NCI-H460 (cell line): Measurements from ENCODE around the gene KRT20. TPM values are rescaled to one million over a fixed set of nuclear protein-coding genes. Genes with fewer than 3 reads are reported as not detected.
"Not testable (repeated sequence)": the region's sequence is repeated elsewhere in the genome, so short reads cannot be mapped to it uniquely, and the experiment has no call there.

Source experiments
- DNase-seq: peaks from one replicate; pipeline ENCODE4 v3.0.0-alpha.2; 2016; ENCODE audit warnings: low read depth; ENCODE audit errors: extremely low read depth
- total RNA-seq: library from RNA; depleted of rRNA; stranded (reverse); fragments of >200 nt; shearing (Covaris generic); gene quantifications from 2 replicates; pipeline ENCODE4 v1.2.3, GENCODE V29; 2014

Gene KRT20
- total RNA-seq, 1 experiment from 2014 or later: not detected

DNA sequence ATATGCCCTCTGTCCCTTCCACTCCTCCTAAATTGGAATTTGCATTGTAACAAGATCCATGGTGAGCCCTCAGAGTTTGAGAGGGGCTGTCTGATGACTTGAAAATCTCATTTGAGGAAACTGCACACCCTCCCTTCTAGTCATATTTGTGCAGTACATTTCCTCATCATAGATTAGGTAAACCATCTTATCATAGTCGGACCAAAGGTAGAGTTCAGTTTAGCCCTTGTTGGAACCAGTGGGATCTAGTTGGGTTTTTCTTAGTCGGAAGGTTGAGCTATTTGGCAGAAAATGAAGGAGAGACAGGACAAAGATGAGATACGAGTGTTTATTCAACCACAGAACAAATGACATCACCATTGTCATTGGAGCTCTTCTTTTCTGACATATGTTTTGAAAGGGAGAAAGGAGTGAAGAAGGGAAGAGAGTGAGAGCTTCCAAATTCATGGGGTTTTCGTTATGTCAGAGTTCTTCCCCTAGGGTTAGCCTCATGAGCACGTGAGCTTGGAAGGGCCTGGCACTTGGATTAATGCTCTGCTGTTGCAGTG lies 15.8 kb upstream of the KRT20 start:
- no peak for DNase-seq

DNA sequence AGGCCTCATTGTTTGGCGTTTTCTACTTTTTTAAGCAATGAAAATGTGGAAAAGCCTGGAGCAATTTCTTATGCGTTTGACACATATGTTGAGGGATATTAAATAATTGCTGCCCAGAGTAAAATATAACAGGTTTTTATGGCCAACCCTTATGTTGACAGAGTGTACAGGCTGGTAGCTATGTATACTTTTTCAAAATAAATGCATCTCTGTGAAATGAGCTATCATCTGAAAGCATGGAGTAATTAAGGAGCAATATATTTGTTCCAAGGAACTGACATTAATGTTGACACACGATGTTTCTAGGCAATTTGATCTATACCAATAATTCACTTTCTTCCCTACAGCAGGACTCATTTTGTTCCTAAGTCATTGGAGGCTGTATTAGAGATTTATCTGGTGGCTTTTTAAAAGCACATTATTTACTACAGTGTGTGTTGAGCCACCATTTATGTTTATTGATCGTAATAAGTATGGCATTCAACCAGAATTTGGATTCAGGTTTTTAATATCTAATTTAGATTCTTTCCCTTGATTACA lies 11.9 kb upstream of the KRT20 start:
- no peak for DNase-seq

DNA sequence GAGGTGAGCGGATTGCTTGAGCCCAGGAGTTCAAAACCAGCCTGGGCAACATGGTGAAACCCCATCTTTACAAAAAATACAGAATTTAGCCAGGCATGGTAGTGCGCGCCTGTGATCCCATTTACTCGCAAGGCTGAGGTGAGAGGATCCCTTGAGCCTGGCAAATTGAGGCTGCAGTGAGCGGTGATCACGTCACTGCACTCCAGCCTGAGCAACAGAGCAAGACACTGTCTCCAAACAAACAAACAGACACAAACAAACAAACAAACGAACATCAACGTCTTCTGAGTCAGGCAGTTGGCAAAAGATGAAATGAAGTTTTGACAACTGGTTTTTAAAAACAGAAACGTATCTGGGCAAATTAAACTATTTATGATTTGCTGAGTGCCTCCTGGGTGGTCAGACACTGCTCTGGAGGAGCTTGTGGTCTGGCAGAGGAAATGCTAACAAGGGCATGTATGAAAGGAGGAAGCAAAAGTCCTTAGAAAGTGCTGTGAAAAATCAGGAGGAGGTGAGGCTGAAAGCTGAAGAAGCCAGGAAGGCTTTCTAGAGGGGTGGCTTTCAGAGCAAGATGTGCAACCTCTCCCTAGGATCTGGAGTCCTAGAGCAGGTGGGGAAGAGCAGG lies 10.2 kb upstream of the KRT20 start:
- DNase-seq: no peak

DNA sequence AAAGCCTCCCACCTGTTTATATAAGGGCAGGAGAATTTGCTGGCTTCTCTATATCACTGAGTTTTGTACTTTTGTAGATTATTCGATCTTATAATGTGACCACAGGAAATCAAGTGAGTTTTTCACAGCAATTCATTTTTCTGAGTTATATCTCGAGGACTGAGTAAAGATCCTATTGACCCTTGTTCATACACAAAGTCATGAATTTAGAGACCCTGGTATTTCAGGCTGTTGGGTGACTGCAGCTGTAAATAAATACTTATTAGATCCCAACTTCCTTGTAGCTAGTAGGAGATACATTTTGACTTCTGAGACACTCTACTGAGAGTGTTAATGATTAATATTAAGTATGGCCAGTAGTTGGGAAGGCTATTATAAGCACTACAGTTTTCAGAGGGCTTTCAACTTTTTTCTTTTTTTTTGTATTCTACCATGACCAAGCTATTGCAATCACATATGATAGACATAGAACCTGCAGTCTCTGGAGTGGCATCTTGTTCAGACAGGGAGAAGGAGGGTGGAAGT lies 3.2 kb upstream of the KRT20 start:
- DNase-seq: no peak

DNA sequence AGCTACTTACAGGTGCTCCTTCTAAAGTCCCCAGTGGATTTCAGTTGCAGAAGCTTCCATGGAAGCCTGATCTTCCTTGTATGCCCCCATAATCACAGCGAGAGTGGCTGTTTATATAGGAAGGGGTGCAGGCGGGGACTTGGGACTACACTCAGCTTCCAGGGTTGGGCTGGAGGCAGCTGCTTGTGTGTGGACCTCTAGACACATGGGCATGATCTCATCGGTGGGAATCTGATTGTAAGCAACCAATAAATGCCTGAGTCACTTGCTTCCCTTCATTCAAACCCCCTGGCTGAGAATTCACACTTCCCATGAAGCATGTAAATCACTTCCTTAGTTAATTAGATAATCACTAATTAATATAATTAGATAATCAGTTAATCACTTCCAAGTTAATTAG lies 1.0 kb upstream of the KRT20 start:
- no peak for DNase-seq

DNA sequence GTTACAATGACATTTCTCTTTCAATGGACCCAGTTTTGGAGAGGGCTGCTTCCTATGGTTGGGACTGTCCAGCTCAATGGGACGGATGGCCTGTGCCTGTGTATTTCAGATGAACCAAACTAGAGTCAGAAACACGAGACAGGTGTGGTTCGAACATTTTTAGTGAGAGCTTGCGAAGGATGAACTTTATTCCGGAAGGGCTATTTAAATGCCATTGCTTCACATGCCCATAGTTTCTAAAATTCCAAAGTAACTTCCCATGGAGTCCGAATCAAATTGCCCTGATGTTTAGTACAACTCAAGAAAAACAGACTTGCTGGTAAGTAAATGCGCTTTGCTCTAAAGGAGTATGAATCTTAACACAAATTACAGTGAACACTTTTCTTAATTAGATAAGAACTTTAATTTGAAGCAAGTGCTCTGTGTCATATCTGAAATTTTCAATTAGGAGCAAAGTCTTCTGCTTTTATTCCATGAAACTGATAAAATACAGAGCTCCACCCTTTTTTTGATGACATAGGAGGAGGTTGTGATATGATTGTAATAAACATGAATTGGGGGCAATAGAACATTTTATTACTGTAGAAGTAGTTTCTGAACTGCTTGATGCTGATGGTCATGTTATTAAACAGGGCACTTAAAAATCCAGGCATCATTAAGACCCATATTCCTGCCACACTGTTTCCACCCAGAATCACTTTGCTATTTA lies 1.3 kb downstream of the KRT20 start:
- DNase-seq: no peak

DNA sequence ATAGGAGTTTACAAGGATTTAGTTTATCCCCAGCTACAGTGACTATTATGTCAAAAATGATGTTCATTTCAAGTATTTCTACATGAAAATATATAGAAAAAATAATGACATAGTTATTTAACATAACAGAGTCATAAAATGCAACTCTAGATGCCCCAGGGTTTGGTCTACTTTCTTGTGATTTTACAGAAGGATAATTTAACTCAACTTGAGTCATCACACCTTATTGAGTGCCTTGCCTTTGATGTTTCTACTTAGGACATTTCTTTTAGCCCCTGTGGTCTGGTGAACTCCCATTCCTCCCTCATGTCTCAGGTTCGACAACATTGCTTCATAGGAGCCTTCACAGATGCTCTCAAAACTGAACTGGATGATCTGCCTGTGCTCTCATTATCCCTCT lies 2.0 kb downstream of the KRT20 start:
- no peak for DNase-seq

DNA sequence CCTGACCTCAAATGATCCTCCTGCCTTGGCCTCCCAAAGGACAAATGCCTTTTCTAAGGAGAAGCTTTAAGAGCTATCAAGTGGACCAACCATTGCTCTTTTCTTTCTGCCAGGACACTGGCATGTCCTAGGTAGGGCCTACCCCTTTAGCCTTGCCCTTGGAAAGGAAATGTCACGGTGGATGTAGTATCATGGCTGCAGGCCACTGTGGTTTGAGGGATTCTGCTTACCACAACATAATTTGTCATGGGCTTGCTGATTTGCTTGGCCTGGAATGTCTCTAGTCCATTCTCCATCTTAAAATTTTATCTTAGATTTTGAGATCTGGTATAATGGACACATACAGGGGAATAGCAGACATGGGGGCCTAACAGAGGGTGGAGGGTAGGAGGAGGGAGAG lies 6.0 kb downstream of the KRT20 start:
- no peak for DNase-seq

DNA sequence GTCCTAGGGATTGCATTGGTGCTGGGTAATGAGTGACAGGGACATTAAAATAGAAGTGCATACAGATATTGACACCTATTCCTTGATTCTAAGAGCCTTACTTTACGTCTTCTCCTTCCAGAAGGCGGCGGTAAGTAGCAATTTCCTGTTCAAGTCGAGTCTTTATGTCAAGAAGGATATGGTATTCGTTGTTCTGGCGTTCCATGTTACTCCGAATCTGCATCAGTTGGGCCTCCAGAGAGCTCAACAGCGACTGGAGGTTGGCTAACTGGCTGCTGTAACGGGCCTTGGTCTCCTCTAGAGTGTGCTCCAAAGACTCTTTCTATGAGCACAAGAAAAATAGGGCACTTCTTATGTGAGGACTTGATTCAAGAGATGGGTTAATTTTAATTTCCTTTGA lies 7.0 kb downstream of the KRT20 start:
- no peak for DNase-seq

DNA sequence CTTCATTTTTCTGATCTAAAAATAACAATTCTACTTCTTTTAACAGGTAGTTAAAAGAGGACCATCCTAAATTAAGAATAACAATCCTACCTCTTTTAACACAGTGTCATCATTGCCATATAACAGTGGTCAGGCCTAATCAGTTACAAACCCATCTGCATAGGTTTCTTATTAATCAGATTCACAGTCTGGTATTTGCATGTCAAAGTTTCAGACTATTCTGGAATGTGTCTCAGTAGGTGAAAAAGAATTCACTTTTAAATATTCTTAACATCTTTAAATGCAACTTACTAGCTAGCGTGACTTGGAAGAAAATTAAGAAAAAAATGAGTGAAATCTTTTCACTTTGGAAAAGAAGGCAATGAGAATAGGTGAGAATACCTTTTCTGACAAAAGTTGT lies 11.2 kb downstream of the KRT20 start:
- no peak for DNase-seq

DNA sequence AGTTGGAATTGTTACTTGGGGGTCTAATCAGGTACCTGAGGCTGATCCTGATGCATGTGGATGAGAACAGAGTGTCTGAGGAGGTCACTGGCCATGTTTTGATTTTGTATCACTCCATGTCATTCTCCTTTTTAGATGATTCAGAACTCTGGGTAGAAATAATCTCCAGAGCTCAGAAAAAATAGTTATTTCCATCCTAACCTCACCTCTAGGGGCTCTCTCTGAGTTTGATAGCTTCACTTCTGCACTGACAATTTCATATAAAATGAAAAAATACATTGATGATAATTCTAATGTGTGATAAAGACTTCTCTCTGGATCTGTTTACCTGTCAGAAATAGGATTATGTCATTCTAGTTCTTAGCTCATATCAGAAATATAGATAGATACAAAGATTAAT lies 11.8 kb downstream of the KRT20 start:
- no peak for DNase-seq

DNA sequence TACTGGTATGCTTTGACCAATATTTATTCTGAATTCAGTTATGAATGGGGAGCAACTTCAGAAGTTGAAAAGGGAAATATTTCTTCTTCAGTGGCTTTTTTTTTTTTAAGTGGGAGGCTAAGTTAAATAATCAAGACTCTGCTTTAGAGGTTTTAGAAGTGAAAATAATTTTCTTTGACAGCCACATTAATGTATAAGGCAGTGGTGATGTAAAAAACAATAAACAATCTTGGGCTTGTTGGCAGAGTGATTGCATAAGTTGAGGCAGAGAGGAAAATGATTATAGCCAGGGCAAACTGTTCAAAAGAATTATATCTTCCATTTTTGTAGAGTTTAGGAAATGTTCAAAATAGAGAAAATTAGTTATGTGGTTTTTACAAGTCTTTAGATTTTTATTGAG lies 12.6 kb downstream of the KRT20 start:
- DNase-seq: no peak

DNA sequence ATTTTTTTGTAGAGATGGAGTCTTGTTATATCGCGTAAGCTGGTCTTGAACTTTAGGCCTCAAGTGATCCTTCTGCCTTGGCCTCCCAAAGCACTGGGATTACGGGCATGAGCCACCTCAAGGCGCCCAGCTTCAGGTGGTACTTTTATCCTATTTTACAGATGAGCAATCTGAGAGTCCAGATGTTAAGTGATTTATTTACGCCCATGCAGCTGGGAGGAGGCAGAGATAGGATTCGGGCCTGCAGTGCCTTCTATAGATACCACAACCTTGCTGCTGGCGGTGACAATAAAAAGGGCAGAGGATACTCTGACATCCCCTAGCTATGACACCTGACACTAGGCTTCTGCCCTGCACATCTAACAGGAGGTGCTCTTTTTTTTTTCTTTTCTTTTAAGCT lies 13.7 kb downstream of the KRT20 start:
- no peak for DNase-seq

DNA sequence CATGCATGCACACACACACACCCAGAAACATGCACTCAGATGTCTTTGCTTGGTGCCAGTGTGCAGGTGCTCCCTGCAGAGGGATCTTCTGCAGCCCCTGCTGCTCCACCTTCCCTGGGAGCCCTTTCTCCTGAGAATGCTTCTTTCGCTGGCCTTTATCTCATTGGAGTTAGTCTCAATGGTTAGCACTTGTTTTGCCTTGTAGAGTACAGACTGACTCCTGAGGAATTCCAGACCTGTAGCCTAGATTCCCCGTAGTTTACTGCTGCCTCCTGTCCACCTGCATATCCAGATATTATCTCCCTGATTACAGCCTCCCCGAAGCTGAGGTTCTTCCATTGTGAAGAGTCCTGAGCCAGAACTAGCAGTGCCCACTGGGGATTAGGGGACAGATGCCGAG lies 14.9 kb downstream of the KRT20 start:
- no peak for DNase-seq

DNA sequence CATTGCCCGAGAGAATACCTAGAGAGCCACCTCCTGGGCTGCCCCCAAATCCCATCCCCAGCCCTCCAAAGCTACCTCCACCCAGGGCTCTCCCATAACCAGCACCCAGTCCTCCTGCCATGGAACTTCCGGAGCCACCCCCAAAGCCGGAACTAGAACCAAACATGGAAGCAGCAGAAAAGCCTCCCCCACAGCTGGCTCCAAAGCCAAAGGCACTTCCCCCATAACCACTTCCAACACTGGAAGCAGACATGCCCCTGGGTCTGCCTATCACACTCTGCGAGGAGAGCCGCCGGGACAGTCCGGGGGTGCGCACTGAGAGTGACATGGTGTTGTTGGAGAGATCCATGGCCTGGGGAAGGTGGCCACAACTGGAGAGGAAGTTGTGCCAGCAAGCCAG lies 18.2 kb downstream of the KRT20 start, which contains the start of gene KRT12:
TSS of gene KRT12 (minus strand) at position 386 of the 400 bp plus-strand sequence. CDS start at position 349, 37 bp downstream.
- no peak for DNase-seq

DNA sequence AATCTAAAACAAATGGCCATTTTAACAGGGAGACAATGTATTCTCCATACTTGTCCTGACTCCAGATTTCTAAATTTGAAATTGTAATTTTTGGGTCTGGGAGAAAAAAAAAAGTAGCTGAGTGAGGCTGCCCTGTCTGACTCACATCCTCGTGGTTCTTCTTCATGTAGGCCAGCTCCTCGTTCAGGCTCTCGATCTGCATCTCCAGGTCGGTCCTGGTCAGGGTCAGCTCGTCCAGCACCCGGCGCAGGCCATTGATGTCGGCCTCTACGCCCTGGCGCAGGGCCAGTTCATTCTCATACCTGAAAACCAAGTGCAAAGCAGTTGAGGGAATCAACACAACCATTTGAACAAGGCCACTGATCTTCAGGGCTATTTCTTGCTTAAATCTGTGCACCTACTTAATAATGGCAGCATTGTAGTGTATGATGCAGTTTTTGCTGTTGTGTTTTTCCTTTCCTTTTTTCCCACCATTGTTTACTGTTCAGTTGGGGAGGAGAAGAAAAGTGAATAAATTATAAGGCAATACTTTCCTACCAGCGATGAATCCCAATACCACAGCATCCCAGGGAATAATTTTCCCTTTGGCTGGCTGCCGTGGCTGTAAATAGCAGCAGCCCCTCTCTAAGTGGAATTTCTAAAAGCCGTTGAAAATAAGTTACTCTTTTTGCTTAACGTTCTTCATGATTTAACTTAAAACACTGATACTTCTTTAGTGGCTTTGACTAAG lies 20.2 kb downstream of the KRT20 start:
- DNase-seq: no peak

DNA sequence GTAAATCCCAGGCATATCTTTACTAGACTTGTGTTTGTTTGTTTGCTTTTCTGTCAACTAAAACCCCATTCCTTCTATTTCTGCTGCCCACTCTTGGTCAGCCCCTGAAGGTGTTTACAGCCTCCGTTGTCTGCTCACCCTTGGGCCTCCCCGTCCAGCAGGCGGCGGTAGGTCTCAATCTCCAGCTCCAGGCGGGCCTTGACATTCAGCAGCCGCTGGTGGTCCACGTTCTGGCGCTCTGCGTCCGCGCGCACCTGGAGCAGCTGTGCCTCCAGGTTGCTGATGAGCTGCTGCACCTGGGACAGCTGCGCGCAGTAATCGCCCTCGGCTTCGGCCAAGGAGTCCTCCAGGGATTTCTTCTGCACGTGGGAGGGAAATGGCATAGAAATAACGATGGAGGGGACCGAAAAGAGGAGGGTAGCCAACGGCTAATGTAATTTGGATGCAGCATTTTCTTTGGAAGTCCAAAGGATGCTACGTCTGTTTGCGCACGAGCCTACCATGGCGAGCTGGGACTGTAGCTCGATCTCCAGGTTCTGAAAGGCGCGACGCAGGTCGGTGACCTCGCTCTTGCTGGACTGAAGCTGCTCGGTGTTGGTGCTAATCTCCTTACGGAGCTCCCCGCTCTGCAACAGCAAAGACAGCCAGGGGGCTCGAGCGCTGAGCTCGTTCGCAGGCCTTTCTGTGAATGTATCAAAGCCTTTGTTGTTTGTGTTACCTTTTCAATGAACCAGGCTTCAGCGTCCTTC lies 21.9 kb downstream of the KRT20 start:
- DNase-seq: no peak

DNA sequence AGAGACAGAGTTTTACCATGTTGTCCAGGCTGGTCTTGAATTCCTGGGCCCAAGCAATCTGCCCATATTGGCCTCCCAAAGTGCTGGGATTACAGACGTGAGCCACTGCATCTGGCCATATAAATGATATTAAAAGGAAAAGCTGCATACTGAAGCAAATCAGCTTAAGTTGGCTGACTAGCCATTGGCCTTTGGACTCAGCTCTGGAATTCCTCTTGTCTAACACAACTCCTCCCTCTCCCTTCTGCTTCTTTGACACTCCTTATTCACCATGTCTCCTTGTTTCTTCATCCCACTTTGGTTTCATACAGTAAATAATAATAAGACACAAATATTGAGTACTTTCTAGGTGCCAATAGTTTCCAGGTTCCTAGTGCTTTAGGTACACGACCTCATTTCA lies 25.5 kb downstream of the KRT20 start:
- no peak for DNase-seq

DNA sequence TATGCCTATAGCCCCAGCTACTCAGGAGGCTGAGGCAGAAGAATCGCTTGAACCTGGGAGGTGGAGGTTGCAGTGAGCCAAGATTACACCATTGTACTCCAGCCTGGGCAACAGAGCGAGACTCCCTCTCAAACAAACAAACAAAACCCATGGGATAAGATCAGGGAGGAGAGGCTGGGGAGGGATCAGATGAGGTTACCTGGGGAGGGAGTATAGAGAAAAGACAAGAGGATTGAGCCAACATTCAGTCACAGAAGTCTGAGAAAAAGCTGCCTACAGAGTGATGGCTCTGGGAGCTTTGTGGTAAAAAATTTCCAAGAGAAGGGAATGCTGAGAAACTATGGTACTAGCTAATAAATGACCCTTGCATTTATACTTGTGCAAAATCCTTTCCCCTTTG lies 26.4 kb downstream of the KRT20 start:
- not testable (repeated sequence) for DNase-seq

DNA sequence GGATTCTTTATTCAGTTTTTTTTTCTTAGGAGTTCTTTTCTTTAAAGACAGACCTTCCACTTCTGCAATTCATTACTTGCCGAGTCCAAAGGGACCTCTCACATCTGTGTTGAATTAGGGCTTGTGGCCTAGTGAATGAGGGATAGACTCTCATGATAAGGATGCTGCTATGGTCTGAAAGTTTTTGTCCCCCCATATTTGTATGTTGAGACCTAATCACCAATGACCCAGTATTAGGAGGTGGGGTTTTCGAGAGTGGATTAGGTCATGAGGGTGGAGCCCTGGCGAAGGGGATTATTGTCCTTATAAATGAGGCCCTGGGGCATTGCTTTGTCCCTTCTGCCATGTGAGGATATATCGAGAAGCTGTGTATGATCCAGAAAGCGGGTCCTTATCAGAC lies 27.5 kb downstream of the KRT20 start:
- no peak for DNase-seq
